ENCODE results near the gene FURIN.

Gene FURIN

DNA sequence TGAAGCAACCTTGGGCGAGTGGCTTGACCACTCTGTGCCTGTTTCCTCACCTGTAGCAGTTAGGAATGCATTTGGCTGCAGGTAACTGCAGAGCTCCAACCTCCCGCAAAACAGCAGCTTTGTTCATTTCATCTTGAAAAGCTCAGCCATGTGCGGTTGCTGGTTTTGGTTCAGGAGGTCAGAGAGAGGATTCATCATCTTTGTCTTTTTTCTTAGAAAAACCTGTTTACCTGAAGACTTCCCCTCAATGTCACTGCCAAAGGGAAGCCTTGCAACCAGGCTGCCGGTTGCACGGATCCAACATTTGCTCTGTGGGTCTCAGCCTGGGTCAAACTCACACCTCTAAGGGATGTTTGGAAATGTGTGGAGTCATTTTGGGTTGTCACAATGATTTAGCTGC lies 16.4 kb upstream of the FURIN start:
- Histone ChIP-seq H3K36me3 (ENCODE audit: control insufficient read depth in 4 of 4, insufficient read depth in 4 of 4, low read length in 3 of 4) (peaks cover 0 to 6% (median 4%) of the 10 kb centered on the region in 4 experiments), H3K9me3 (ENCODE audit: control extremely low read depth in 1 of 5, control insufficient read depth in 4 of 5, insufficient read depth in 2 of 5, low read depth in 1 of 5, low read length in 4 of 5) (no peaks in the 10 kb centered on the region), H3K27ac (ENCODE audit: insufficient read depth in 1 of 2, low read depth in 1 of 2, low read length in 2 of 2, poor library complexity in 1 of 2, severe bottlenecking in 2 of 2) (no peak overlapping the region), H3K4me1 (ENCODE audit: control extremely low read depth in 1 of 4, control insufficient read depth in 4 of 4, insufficient read depth in 4 of 4, low read length in 3 of 4) (peaks cover 0 to 27% (median 16%) of the 10 kb centered on the region in 4 experiments), H3K27me3 (replicated peaks in 2 of 5; ENCODE audit: control insufficient read depth in 4 of 5, insufficient read depth in 5 of 5, low read length in 4 of 5) (no peaks in the 10 kb centered on the region), H3K4me3 (ENCODE audit: control insufficient read depth in 1 of 7, extremely low read depth in 1 of 7, insufficient read depth in 4 of 7, low read depth in 2 of 7, low read length in 6 of 7) (no peak overlapping the region)
- 93% methylated on average over 3 of the region's 5 CpGs for WGBS (ENCODE audit: insufficient coverage)
- no peak for DNase-seq
- ChIA-PET POLR2A (interaction anchor here (1.4 to 1.5 kb wide), 2 partner anchors 12 to 32 kb away, joined by 3 to 7 read pairs; partner anchors contain the start of gene FES), CTCF (interaction anchor here (1.1 to 4.3 kb wide), 5 partner anchors 13 to 34 kb away, joined by 3 to 28 read pairs (median 3); no protein-coding TSS in a partner anchor)

DNA sequence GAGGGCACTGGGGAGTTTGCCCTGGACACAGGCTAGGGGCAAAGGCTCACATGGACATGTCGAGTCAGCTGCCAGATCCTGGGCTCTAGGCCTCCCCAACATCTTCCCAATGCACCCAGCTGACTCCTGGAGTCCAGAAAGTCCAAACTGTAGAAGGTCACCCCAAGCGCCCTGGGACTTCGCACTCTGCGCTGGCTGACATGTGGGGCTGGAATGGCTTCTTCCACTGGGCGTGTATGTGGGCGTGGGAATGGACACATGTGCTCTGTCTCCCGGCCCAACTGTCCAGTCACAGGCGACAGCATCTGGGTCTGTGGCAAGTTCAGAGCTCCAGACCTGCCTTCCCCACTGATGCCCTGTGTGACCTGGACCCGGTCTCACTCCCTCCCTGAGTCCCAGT lies 13.2 kb upstream of the FURIN start:
- WGBS (ENCODE audit: insufficient coverage) = 98% methylated on average over 9 of the region's 9 CpGs
- no peak for DNase-seq
- Histone ChIP-seq H3K36me3 (ENCODE audit: control insufficient read depth in 4 of 4, insufficient read depth in 4 of 4, low read length in 3 of 4) (peaks cover 0 to 6% (median 2%) of the 10 kb centered on the region in 4 experiments), H3K27me3 (replicated peaks in 2 of 5; ENCODE audit: control insufficient read depth in 4 of 5, insufficient read depth in 5 of 5, low read length in 4 of 5) (no peaks in the 10 kb centered on the region), H3K4me1 (ENCODE audit: control extremely low read depth in 1 of 4, control insufficient read depth in 4 of 4, insufficient read depth in 4 of 4, low read length in 3 of 4) (peaks cover 0 to 38% (median 16%) of the 10 kb centered on the region in 4 experiments), H3K4me3 (ENCODE audit: control insufficient read depth in 1 of 7, extremely low read depth in 1 of 7, insufficient read depth in 4 of 7, low read depth in 2 of 7, low read length in 6 of 7) (no peak overlapping the region), H3K9me3 (ENCODE audit: control extremely low read depth in 1 of 5, control insufficient read depth in 4 of 5, insufficient read depth in 2 of 5, low read depth in 1 of 5, low read length in 4 of 5) (no peaks in the 10 kb centered on the region), H3K27ac (ENCODE audit: insufficient read depth in 1 of 2, low read depth in 1 of 2, low read length in 2 of 2, poor library complexity in 1 of 2, severe bottlenecking in 2 of 2) (no peak overlapping the region)
- ChIA-PET POLR2A (no interaction called here), CTCF (interaction anchor here (1.6 to 2.7 kb wide), 2 partner anchors 16 to 30 kb away, joined by 4 to 5 read pairs; no protein-coding TSS in a partner anchor)

DNA sequence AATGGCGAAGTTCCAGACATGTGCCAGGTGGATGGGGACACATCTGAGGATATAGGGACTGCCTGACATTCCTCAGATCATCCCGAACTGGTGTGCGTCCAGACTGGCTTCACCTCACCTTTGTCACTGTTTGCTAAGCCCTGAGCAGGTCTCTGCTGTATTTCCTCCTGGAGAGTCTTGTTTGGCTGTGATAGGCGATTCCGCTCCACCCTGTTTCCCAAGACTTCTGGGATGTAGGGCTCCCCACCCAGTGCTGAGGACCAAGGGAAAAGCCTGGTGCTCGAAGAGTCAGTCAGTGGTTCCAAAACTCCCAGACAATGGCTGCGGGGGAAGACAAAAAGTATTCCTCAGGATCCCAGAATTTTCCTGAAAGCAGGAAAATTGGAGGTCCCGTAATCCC lies 11.1 kb upstream of the FURIN start:
- no peaks in the 10 kb centered on the region for H3K9me3 ChIP-seq (ENCODE audit: control extremely low read depth in 1 of 5, control insufficient read depth in 4 of 5, insufficient read depth in 2 of 5, low read depth in 1 of 5, low read length in 4 of 5)
- ChIA-PET CTCF (no interaction called here), POLR2A (no interaction called here)
- H3K36me3 ChIP-seq (ENCODE audit: control insufficient read depth in 4 of 4, insufficient read depth in 4 of 4, low read length in 3 of 4) = no peaks in the 10 kb centered on the region
- H3K4me3 ChIP-seq (ENCODE audit: control insufficient read depth in 1 of 7, extremely low read depth in 1 of 7, insufficient read depth in 4 of 7, low read depth in 2 of 7, low read length in 6 of 7) = no peak overlapping the region
- no peak overlapping the region for H3K27ac ChIP-seq (ENCODE audit: insufficient read depth in 1 of 2, low read depth in 1 of 2, low read length in 2 of 2, poor library complexity in 1 of 2, severe bottlenecking in 2 of 2)
- no peaks in the 10 kb centered on the region for H3K27me3 ChIP-seq (replicated peaks in 2 of 5; ENCODE audit: control insufficient read depth in 4 of 5, insufficient read depth in 5 of 5, low read length in 4 of 5)
- 98% methylated on average over 7 of the region's 8 CpGs for WGBS (ENCODE audit: insufficient coverage)
- H3K4me1 ChIP-seq (ENCODE audit: control extremely low read depth in 1 of 4, control insufficient read depth in 4 of 4, insufficient read depth in 4 of 4, low read length in 3 of 4) = peaks cover 0 to 27% (median 10%) of the 10 kb centered on the region in 4 experiments
- DNase-seq = no peak

DNA sequence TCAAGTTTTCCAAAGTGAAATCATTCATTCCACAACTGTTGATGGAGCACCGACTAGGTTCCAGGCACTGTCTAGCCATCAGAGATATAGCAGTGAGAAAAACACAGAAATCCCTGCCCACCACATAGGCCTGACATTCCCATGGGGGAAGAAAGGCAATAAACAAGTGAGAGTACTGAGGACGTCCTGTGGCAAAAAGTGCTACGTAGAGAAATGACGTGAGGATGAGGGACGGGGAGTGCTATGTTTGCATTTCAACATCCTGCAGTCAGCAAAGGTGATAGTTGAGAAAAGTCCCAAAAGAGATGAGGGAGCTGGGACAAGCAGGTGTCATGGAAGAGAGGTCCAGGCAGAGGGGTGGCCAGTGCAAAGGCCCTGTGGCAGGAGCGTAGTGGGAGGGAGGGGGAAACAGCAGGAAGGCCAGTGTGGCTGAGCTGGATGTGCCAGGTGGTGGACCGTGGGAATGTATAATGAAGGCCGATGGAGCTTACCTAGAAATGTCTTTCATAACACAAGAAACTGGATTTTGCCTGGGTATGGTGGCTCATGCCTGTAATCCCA lies 10.4 kb upstream of the FURIN start:
- Histone ChIP-seq H3K4me3 (ENCODE audit: control insufficient read depth in 1 of 7, extremely low read depth in 1 of 7, insufficient read depth in 4 of 7, low read depth in 2 of 7, low read length in 6 of 7) (no peak overlapping the region), H3K9me3 (ENCODE audit: control extremely low read depth in 1 of 5, control insufficient read depth in 4 of 5, insufficient read depth in 2 of 5, low read depth in 1 of 5, low read length in 4 of 5) (no peaks in the 10 kb centered on the region), H3K27me3 (replicated peaks in 2 of 5; ENCODE audit: control insufficient read depth in 4 of 5, insufficient read depth in 5 of 5, low read length in 4 of 5) (no peaks in the 10 kb centered on the region), H3K36me3 (ENCODE audit: control insufficient read depth in 4 of 4, insufficient read depth in 4 of 4, low read length in 3 of 4) (no peaks in the 10 kb centered on the region), H3K4me1 (ENCODE audit: control extremely low read depth in 1 of 4, control insufficient read depth in 4 of 4, insufficient read depth in 4 of 4, low read length in 3 of 4) (peaks cover 0 to 20% (median 4%) of the 10 kb centered on the region in 4 experiments), H3K27ac (ENCODE audit: insufficient read depth in 1 of 2, low read depth in 1 of 2, low read length in 2 of 2, poor library complexity in 1 of 2, severe bottlenecking in 2 of 2) (no peak overlapping the region)
- ChIA-PET POLR2A (interaction anchor here (1.9 kb wide), 1 partner anchor 17 kb away, joined by 6 read pairs; no protein-coding TSS in a partner anchor), CTCF (interaction anchor here (0.7 kb wide), 1 partner anchor 11 kb away, joined by 3 read pairs; the partner anchor contains the start of gene FURIN)
- WGBS (ENCODE audit: insufficient coverage) = 96% methylated on average over 8 of the region's 8 CpGs
- DNase-seq = no peak

DNA sequence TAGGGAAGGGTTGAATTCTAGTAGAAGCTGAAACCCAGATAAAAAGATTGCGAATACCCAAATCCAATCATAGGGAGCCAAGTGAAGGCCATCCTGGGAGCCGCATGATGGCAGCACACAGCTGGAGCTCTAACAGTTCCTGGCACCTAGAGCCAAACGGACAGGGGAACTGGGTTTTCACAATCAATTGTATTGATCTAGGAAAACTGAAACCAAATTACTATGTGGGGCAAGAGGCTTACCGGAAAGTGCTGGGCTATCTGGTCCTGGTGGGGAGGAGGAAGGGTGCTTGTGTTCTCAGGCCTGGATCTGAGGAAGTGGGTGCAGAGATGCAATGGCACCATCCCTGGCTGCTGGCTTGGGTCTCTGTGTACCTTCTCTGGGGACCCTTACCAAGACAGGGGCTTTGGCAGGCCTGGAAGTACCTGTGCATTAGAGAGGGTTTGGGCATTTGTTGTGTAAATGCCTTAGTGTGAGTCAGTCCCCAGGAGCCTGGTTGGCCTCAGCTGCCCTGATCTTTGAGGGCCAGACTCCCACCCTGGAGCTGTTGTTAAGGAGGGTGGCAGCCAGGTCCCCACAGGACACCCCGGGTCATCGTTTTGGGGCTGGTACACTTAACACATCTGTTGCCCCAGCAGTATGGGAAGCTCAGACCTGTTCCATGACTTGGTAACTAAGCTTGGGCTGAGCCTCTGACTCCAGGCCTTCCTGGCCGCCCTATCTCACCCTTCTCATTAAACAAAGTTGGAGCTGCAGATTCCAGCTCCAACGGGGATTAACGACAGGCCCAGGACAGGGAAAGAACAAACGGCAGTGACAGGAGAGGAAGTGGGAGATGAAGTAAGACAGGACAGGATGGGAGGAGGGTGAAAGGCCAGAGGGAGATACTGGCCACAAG lies 8.9 kb upstream of the FURIN start:
- Histone ChIP-seq H3K4me3 (ENCODE audit: control insufficient read depth in 1 of 7, extremely low read depth in 1 of 7, insufficient read depth in 4 of 7, low read depth in 2 of 7, low read length in 6 of 7) (no peak overlapping the region), H3K27me3 (replicated peaks in 2 of 5; ENCODE audit: control insufficient read depth in 4 of 5, insufficient read depth in 5 of 5, low read length in 4 of 5) (no peaks in the 10 kb centered on the region), H3K9me3 (ENCODE audit: control extremely low read depth in 1 of 5, control insufficient read depth in 4 of 5, insufficient read depth in 2 of 5, low read depth in 1 of 5, low read length in 4 of 5) (no peaks in the 10 kb centered on the region), H3K4me1 (ENCODE audit: control extremely low read depth in 1 of 4, control insufficient read depth in 4 of 4, insufficient read depth in 4 of 4, low read length in 3 of 4) (peaks cover 0 to 17% (median under 1%) of the 10 kb centered on the region in 4 experiments), H3K27ac (ENCODE audit: insufficient read depth in 1 of 2, low read depth in 1 of 2, low read length in 2 of 2, poor library complexity in 1 of 2, severe bottlenecking in 2 of 2) (peak overlapping the region in 1 of 2 experiments; percentile 32), H3K36me3 (ENCODE audit: control insufficient read depth in 4 of 4, insufficient read depth in 4 of 4, low read length in 3 of 4) (no peaks in the 10 kb centered on the region)
- no peak for DNase-seq
- 97% methylated on average over 6 of the region's 10 CpGs for WGBS (ENCODE audit: insufficient coverage)
- CTCF ChIA-PET = interaction anchor here (0.8 to 0.9 kb wide), 2 partner anchors 14 to 20 kb away, joined by 3 read pairs; no protein-coding TSS in a partner anchor
- POLR2A ChIA-PET = interaction anchor here (1.9 kb wide), 1 partner anchor 19 kb away, joined by 6 read pairs; no protein-coding TSS in a partner anchor

DNA sequence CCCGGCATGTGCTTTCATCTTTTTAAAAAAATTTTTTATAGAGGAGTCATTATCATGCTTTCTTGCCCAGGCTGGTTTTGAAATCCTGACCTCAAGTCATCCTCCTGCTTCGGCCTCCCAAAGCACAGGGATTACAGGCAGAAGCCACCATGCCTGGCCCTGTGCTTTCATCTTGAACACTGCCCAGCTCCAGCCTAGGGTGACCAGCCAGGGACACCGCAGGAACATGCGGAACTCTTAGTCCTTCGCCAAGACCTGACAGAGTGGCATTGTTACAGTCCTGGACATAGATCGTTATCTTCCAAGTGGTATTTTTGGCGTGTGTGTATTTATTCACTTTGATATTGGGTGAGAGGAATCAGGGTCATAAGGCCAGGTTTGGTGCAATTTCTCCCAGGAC lies 7.9 kb upstream of the FURIN start:
- POLR2A ChIA-PET = no interaction called here
- Histone ChIP-seq H3K27me3 (replicated peaks in 2 of 5; ENCODE audit: control insufficient read depth in 4 of 5, insufficient read depth in 5 of 5, low read length in 4 of 5) (no peaks in the 10 kb centered on the region), H3K27ac (ENCODE audit: insufficient read depth in 1 of 2, low read depth in 1 of 2, low read length in 2 of 2, poor library complexity in 1 of 2, severe bottlenecking in 2 of 2) (no peak overlapping the region), H3K9me3 (ENCODE audit: control extremely low read depth in 1 of 5, control insufficient read depth in 4 of 5, insufficient read depth in 2 of 5, low read depth in 1 of 5, low read length in 4 of 5) (no peaks in the 10 kb centered on the region), H3K4me3 (ENCODE audit: control insufficient read depth in 1 of 7, extremely low read depth in 1 of 7, insufficient read depth in 4 of 7, low read depth in 2 of 7, low read length in 6 of 7) (no peak overlapping the region), H3K36me3 (ENCODE audit: control insufficient read depth in 4 of 4, insufficient read depth in 4 of 4, low read length in 3 of 4) (no peaks in the 10 kb centered on the region), H3K4me1 (ENCODE audit: control extremely low read depth in 1 of 4, control insufficient read depth in 4 of 4, insufficient read depth in 4 of 4, low read length in 3 of 4) (peaks cover 0 to 17% (median under 1%) of the 10 kb centered on the region in 4 experiments)
- DNase-seq = no peak
- WGBS (ENCODE audit: insufficient coverage) = 97% methylated on average over 7 of the region's 7 CpGs
- CTCF ChIA-PET = no interaction called here
